ENCODE measurements around the gene TMEM218. TPM values are rescaled to one million over a fixed set of nuclear protein-coding genes. Genes with fewer than 3 reads are reported as not detected.

Gene TMEM218
- polyA plus RNA-seq (ENCODE audit: insufficient read length): 19.7 TPM

DNA sequence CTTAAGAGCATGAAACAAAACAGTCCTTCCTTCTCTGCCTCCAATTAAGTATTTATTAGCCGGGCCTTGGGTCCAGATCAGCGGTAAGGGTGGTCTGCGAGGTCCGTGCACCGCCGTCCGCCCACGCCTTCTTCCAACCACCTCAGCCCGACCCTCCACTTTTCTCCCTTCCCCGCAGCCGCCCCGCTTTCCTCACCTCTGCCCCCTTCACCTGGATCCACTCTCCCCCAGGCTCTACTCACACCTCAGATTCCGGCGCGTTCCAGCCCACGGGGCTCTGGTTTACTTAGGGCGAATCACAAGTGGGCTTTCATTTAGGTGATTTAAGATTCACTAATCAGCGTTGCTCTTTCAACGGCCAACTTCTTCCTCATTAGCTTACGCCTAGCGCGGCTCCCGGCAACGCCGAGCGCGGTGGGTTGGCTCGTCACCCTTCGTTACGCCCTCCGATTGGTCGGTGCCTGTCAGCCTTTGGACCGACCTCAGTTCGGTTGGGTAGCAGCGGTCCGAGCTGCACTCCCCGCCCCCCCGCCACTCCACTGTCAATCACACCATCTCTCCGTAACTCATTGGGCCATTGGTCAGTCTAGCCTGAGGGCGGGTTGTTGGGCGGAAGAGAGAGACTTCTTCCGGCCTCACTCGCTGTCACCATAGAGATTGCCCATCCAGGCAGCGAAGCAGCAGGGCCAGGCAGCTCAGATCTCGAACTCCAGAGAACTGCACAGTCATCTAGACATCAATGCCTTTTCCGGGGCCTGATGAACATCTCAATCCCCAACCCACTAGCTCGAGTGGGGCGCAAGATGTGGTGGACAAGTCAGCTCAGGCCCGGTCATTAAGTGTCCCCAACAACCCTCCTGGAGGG lies at the start of gene TMEM218:
Gene TMEM218, minus strand, starts transcription at position 284 of the 865 bp plus-strand sequence. CDS start 9,385 bp downstream, outside the sequence.
- DNase-seq (ENCODE audit: low read depth): peak; percentile 98

DNA sequence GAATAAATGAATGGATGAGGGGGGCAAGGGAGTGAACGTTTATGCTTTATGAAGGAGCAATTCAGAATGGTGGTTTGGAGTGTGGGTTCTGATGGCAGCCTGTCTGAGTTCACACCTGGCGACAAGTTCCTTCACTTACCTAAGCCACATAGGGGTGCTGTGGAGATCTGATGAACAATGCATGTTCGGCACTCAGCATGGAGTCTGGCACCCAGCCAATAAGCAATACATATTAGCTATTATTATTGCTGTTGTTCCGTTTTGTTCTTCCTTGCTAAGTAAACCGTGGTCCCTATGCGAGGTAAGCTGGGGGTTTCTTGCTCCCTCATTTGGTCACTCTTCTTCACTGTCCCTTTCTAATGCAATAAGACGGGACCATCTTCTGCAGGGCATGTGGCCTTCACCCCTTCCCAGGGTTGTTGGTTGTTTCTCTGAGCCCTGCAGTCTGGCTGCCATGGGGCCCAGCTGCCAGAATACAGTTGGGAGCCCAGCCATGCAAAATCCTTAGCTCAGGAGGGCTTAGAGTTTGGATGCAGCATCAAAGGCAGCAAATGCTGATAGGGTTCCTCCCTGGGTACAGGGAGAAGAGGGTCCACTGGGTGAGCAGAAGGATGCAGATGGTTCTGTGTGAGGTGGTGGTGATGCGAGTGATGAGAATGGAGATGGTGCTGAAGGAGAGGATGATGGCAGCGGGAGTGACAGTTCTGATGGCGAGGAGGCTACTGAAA lies 46.7 kb upstream of the TMEM218 start:
- no peak for DNase-seq (ENCODE audit: low read depth)

DNA sequence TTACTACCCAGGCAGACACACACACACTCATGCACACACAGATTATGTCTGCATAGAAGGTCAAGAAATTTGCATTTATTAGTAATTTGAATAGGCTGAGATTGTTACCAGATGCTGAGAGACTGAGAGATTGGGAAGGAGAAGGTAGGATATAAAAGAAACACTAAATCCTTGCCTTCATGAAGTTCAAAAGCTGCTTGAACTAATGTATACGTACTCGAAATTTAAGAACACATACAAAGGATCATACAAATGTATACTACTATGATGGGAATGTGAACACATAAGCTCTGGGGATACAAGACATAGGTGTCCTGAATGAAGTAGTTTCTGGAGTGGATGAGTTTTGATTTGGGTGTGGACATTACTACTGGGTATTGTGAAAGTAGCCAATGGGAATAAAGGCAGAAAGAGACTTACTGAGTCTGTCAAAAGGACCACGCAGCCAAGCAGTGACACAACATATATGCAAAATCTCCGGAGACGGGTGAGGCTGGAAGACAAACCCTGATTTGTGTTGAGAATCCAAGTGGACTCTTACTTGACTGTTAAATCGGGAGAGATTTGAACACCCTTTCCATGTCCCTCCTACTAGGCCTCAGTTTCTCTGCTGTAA lies 45.8 kb upstream of the TMEM218 start:
- no peak for DNase-seq (ENCODE audit: low read depth)

DNA sequence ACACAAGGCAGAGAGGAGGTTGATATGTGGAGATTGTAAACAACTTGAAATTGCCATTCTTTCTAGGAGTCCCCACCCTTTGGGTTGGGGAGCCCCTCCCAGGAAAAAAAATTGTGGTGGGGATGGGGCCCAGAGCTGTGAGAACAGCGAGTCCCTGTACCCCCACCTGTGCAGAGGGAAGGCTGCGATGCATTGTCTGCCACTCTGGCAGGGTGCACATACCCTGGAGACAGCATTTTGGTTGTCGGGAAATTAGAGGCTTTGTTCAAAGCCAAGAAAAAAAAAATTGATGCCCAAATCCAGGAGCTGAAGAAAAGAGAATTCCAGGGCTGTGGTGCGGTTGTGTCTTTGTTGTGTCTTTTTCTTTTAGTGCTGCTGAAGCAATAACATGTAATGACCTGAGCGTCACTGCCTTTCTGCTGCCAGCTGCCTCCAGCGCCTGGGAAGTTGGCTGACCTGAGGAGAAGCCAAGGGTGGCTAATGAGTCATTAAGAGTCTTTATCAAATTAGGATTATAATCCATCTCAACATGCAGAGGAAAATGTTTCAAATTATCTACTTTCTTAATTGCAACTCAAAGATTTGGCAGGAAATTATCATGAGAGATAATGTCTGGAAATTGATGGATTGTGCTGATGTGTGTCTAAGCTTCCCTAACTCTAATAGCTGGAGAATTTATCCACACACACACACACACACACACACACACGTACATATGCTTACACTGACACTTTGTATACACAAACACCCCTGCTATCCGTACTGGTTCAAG lies 45.1 kb upstream of the TMEM218 start:
- DNase-seq (ENCODE audit: low read depth): no peak

DNA sequence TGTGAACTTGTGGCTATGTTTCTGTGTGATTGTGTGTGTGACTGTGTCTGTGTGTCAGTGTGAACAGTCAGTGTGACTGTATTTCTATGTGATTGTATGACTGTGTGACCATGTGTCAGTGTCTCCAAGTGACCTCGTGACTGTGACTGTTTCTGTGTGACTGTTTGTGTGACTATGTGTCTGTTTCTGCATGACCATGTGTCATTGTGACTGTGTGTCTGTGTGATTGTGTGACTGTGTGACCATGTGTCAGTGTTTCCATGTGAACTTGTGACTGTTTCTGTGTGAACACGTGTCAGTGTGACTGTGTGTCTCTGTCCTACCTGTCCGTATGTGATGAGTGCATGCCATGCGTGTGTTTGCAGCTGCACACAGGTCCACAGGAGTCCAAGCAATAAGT lies 44.3 kb upstream of the TMEM218 start:
- DNase-seq (ENCODE audit: low read depth): no peak

DNA sequence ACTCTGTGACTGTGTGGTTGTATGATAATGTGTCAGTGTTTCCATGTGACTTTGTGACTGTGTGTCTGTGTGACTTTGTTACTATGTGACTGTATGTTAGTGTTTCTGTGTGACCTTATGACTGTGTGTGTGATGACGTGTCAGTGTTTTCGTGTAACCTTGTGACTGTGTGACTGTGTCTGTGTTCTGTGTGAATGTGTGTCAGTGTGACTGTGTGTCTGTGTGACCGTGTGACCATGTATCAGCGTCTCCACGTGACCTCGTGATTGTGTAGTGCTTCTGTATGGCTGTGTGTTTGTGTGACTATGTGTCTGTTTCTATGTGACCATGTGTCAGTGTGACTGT lies 43.6 kb upstream of the TMEM218 start:
- no peak for DNase-seq (ENCODE audit: low read depth)

DNA sequence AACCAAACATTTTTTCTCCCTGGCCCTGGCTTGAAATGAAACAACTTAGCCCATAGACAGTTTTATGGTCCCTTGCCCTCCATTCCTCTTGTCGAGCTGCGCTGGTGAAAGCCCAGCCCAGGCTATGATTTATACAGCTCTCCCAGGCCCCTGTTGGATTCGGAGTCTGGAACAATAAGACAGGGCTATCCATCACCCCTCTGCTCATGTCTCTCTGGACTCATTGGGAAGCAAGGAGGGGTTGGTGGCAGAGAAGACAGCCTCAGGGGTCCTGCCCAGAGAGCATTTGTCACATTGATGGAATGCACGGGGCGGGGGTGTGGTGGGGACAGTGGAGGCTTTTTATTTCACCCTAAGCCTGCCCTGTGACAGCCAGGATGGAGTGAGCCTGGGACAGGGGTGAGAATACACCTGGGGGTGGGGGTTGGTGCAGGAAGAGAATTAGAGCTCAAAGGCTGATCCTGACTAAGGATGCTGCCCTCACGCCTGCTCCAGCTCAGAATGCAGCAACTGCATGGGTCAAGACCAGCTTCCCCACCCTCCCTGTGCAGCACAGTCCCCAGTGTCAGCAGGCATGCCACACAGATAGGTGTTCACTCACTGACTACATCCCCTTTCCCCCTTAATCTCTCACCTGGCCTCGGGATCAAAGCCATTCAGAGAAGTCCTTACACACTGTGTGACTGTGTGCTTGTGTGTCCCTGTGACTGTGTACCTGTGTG lies 43.1 kb upstream of the TMEM218 start:
- no peak for DNase-seq (ENCODE audit: low read depth)

DNA sequence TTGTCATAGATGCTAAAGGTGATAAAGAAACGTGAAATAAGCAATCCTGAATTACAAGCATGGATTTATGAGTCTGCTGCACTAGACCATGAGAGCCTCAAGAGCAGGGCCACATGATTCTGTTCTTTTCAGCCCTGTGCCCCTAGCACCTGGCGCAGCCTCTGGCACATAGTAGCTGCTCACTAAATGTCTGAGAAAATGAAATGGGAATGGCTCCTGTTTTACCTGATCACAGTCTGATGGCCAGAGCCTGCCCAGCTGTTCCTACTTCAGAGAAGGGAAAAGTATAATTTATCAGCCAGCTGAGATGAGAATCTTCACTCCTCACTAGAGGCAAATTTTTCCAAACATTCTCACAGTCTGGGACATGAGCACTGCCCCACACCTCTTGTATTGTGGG lies 42.4 kb upstream of the TMEM218 start:
- no peak for DNase-seq (ENCODE audit: low read depth)

DNA sequence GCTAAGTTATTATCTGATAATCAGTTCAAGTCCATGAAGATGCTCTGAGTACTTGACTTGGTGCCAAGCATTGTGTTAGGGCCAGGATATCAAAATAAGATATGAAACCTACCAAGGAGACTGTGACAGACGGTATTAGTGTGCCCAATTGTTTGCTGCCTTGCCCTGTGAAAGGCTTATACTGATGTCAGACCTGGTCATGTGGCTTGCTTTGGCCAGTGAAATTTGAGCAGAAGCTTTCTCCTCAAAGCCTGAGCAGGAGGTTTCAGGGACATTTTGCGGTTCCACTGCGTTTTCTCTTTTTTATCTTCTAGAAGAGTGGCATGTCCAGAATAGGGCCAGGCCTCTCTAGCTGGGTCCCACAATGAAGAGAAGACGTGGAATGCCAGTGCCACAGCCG lies 37.3 kb upstream of the TMEM218 start:
- no peak for DNase-seq (ENCODE audit: low read depth)

DNA sequence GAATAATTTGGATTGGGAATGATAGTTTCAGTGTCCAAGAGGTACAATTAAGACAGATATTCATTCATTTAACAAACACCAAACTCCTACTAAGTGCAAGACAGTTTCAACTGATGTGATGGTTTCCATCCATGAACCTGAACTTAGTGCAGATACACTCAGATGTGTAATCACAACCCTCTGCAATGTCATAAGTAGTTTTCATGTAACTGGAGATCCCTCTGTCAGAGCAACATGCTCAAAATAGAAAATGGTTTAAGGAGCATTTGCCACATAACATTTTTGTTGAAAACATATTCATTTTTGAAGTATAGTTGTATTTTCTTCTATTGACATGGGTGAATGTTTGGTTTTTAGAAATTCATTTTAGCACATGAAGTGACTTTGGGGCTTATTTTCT lies 36.6 kb upstream of the TMEM218 start:
- DNase-seq (ENCODE audit: low read depth): no peak

DNA sequence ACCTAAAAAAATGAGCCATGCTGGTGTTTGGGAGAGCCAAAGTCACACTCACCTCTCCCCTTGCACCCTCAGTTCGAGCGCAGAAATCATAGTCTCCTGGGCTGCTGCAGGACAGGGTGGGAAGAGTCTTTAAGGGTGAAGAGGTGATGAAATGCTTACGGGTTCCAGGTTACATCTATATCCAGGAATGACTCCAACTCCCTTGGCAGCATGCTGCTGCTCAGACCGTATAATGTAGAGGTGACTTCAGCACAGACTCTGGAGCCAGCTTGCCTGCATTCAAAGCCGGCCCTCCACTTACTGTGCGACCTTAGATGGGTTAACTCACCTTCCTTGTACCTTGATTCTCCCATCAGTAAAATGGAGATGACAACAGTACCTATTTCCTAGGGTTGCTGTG lies 35.9 kb upstream of the TMEM218 start:
- no peak for DNase-seq (ENCODE audit: low read depth)

DNA sequence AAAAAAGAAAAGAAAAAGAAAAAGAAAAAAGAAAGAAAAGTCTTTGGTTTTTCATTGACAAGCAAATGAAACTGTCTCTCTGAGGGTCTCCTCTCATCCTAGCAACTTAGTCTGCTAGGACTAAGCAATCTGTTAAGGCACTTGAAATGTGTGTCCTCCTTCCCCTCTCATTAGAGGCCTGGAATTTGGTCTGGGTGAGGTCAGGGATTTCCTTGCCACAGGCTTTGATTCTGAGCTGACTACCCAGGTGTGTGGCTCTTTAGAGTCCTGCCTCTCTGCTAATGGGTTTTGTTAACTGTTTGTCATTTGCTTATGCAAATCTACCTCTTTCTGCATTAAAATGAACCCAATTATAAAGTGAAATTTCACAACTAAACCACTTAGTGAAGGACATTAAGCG lies 34.8 kb upstream of the TMEM218 start:
- DNase-seq (ENCODE audit: low read depth): no peak

DNA sequence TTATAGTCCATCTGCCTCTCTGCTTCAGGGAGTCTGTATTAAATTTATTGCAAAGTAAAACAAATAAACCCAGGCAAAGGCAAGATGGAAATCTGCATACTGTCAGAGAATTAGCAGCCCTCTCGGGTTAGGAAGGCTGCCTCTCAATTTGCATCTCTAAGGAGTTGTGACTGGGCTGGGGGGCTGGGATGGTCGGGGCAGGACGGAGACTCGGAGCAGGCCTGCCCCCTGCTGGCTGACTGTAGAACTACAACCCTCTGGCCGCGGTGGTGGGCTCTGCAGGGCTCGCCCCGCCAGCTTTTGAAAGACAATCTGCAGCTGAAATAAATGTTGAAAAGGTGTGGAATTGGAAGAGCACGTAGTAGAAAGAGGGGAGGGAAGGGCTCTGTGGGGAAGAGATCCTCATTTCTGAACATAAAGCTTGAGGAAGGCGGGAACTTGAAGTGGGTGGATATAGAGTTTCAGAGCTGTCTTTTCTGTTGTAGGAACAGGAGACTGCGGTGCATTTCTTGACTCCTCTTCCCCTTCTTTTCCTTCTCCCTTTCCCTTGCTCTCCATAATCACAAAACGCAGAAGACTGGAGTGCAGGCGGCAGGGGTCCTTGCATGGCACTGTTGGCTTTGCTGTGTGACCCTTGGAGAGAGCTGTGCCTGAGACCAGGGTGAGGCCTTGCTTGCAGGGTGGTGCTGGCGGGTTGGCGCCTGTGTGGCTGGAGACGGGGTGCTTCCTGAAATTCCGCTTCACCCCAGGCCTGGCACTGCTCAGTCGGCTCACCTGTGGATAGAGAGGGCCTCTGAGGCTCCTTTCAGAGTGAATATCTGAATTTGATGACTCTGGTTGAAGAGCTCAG lies 30.5 kb upstream of the TMEM218 start:
- no peak for DNase-seq (ENCODE audit: low read depth)

DNA sequence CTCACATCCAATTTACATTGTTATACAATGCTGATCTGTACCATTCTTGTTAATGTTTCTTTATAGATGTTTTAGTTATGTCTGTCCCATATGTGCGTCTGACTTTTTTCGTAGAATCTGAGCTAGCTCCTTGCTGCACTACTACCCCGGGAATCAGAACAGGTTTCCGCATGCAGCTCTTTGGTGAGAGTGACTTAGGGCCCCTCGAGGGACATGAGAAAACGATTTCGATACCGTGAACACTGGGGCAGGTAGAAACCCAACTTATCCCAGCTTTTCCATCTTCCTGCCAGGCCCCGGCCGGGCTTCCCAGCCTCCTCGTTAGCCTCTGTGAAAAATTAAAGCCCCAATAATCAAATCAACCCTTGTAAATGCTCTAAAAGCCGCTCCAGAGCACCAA lies 29.8 kb upstream of the TMEM218 start:
- DNase-seq (ENCODE audit: low read depth): no peak

DNA sequence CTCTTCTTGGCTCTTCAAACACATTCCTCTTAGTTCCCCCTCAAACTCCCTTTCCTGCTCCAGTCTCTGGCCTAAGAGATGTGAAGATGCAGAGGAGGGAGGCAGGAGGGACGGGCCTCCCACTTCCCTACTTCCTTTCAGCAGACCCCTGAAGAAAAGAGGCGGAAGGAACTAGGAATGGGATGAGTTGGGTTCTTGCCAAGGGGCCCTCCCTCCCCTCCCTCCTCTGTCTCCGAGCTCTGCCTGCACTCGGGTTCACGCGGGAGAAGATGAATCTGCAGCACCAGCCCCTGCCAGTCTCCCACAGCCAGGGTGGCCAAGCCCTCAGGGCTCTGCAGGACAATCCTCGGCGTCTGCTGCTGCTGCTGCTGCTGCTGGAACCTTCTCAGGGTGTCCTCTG lies 28.8 kb upstream of the TMEM218 start:
- DNase-seq (ENCODE audit: low read depth): no peak

DNA sequence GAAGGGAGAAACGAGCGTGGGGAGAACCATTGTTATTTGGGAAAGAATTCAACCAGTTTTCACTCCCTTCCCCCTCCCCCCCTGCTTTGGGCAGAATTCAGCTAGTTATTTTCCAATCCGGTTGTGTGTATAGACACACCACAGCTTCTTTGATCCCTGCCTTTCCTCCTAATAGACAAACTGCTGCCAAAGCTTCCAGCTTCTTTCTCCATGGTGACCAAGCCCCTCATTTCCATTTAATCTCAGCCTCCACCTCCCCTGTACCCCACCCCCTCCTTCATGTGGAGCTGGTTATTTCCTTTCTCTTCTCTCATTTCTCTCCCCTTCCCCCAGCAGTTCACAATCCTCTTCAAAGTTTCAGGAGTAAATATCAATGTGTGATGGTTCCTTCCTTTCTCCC lies 28.4 kb upstream of the TMEM218 start:
- no peak for DNase-seq (ENCODE audit: low read depth)

DNA sequence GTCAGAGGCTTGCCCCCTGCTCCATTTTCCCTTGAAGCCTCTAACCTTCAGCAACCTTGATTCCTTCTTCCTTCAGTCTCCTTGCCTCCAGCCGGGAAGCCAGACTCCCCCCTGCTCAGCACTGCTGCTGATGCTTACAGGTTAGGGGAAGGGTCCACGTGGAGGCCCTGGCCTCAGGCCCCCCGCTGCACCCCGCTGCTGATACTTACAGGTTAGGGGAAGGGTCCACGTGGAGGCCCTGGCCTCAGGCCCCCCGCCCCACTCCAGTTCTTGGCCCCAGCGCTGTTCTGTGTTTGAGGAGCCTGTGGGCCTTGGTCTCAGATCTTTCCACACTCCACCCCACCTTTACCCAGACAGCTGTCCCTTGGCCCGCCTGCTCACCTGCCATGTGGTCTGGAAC lies 27.5 kb upstream of the TMEM218 start:
- DNase-seq (ENCODE audit: low read depth): no peak

DNA sequence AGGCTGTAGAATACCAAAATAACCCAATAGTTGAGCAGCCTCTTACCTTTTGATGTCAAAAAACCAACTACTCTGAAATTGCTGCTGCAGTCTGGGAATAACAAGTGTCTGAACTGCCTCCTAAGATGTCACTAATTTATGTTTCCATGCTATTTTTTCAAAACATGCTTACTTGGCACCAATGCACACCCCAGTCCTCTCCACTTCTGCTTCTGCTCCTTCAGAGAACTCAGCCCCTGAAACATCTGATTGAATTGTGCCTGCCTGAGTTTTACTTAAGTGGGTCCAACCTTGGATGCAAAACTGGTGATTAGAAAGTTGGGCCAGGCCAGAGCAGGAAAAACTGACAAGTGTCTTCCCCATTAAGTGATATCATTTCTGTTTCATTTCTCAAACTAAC lies 24.6 kb upstream of the TMEM218 start:
- DNase-seq (ENCODE audit: low read depth): no peak

DNA sequence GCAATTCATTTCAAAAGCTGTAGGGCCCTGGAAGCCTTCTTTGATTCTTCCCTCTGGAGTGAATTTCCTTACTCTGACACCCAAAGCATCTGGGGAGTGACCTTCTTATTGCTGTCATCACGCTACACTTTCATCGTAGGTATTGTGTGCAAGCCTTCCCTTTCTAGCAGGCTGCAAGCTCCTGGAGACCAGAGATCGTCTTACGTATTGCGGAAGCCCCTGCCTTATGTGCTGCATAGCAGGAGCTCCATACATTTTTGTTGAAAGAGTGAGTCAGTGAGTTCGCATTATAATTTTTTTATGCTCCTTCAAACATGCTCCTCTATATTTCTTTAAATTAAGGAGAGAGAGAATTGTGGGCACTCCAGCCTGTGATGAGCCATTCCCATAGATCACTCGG lies 21.2 kb upstream of the TMEM218 start:
- DNase-seq (ENCODE audit: low read depth): no peak

DNA sequence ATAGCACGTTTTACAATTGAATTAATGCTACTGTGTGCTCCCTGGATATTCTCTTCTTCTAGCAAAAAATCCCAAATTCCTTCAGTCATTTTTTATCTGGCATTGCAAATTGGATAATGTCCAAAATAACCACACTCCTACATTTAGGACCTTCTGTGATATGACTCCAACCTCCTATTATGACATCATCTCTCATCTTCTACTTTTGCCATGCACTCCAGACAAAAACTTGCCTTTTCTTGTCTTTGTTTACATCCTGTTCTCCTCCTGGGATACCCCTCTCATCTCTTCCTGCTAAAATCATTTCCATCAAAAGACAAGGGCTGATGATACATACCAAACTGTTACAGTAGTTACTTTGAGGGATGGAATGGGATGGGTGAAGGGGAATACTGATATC lies 20.6 kb upstream of the TMEM218 start:
- DNase-seq (ENCODE audit: low read depth): no peak
